ENCODE data around the gene MAN1A1.

The MAN1A1 gene

GRCh38 chr6:119285908-119286625, 63.5 kb downstream of the MAN1A1 start:
- Mint-ChIP-seq H3K9me3 (no peaks in the 10 kb centered on the region), H3K4me3 (no peak overlapping the region), H3K27ac (no peak overlapping the region), H3K36me3 (ENCODE audit: low read depth) (peaks cover 32% of the 10 kb centered on the region), H3K27me3 (no peaks in the 10 kb centered on the region), H3K4me1 (peaks cover 8% of the 10 kb centered on the region)
- no peak for ATAC-seq
- no peak for DNase-seq

GRCh38 chr6:119284861-119285521, 64.6 kb downstream of the MAN1A1 start:
- peak; percentile 16 for DNase-seq
- Mint-ChIP-seq H3K27ac (no peak overlapping the region), H3K36me3 (ENCODE audit: low read depth) (peaks cover 30% of the 10 kb centered on the region), H3K27me3 (no peaks in the 10 kb centered on the region), H3K9me3 (no peaks in the 10 kb centered on the region), H3K4me1 (peaks cover 8% of the 10 kb centered on the region), H3K4me3 (no peak overlapping the region)
- ATAC-seq = no peak

GRCh38 chr6:119283979-119284545, 65.5 kb downstream of the MAN1A1 start:
- H3K4me3 Mint-ChIP-seq = no peak overlapping the region

GRCh38 chr6:119283214-119283613, 66.3 kb downstream of the MAN1A1 start:
- H3K9me3 Mint-ChIP-seq = no peaks in the 10 kb centered on the region
- no peak overlapping the region for H3K4me3 Mint-ChIP-seq
- H3K4me1 Mint-ChIP-seq = peaks cover 8% of the 10 kb centered on the region
- ATAC-seq (no peak), DNase-seq (no peak)
- H3K27me3 Mint-ChIP-seq = no peaks in the 10 kb centered on the region
- no peak overlapping the region for H3K27ac Mint-ChIP-seq
- H3K36me3 Mint-ChIP-seq (ENCODE audit: low read depth) = peaks cover 28% of the 10 kb centered on the region

More at GRCh38 chr6:119283979-119284545, 65.5 kb downstream of the MAN1A1 start:
- Mint-ChIP-seq H3K27me3 (no peaks in the 10 kb centered on the region), H3K27ac (no peak overlapping the region), H3K36me3 (ENCODE audit: low read depth) (peaks cover 28% of the 10 kb centered on the region), H3K9me3 (no peaks in the 10 kb centered on the region), H3K4me1 (peaks cover 8% of the 10 kb centered on the region)
- no peak for ATAC-seq
- DNase-seq = no peak

- peaks cover 4% of the 10 kb centered on the region for H3K4me1 Mint-ChIP-seq
- ATAC-seq (no peak), DNase-seq (no peak)
Measured at GRCh38 chr6:119280668-119281067, 68.9 kb downstream of the MAN1A1 start.

GRCh38 chr6:119280080-119280479, 69.5 kb downstream of the MAN1A1 start:
- ATAC-seq (no peak), DNase-seq (no peak)
- Mint-ChIP-seq H3K36me3 (ENCODE audit: low read depth) (peaks cover 25% of the 10 kb centered on the region), H3K4me1 (peaks cover 4% of the 10 kb centered on the region), H3K4me3 (no peak overlapping the region), H3K27me3 (no peaks in the 10 kb centered on the region), H3K27ac (no peak overlapping the region), H3K9me3 (no peaks in the 10 kb centered on the region)

More at GRCh38 chr6:119280668-119281067, 68.9 kb downstream of the MAN1A1 start:
- no peak overlapping the region for H3K4me3 Mint-ChIP-seq
- no peaks in the 10 kb centered on the region for H3K9me3 Mint-ChIP-seq
- H3K36me3 Mint-ChIP-seq (ENCODE audit: low read depth) = peaks cover 23% of the 10 kb centered on the region
- H3K27me3 Mint-ChIP-seq = no peaks in the 10 kb centered on the region
- no peak overlapping the region for H3K27ac Mint-ChIP-seq

GRCh38 chr6:119278625-119279024, 70.9 kb downstream of the MAN1A1 start:
- Mint-ChIP-seq H3K27me3 (no peaks in the 10 kb centered on the region), H3K27ac (no peak overlapping the region), H3K4me3 (no peak overlapping the region), H3K4me1 (peaks cover 4% of the 10 kb centered on the region), H3K9me3 (no peaks in the 10 kb centered on the region), H3K36me3 (ENCODE audit: low read depth) (peaks cover 26% of the 10 kb centered on the region)
- DNase-seq (no peak), ATAC-seq (no peak)

GRCh38 chr6:119277052-119277451, 72.5 kb downstream of the MAN1A1 start:
- Mint-ChIP-seq H3K4me3 (no peak overlapping the region), H3K4me1 (no peaks in the 10 kb centered on the region), H3K9me3 (peaks cover 3% of the 10 kb centered on the region), H3K36me3 (ENCODE audit: low read depth) (peaks cover 29% of the 10 kb centered on the region), H3K27me3 (no peaks in the 10 kb centered on the region), H3K27ac (no peak overlapping the region)
- ATAC-seq (no peak), DNase-seq (no peak)

- no peak for DNase-seq
- ATAC-seq = no peak
- Mint-ChIP-seq H3K27ac (no peak overlapping the region), H3K27me3 (no peaks in the 10 kb centered on the region), H3K36me3 (ENCODE audit: low read depth) (peaks cover 27% of the 10 kb centered on the region), H3K4me3 (no peak overlapping the region), H3K9me3 (peaks cover 7% of the 10 kb centered on the region), H3K4me1 (no peaks in the 10 kb centered on the region)
Measured at GRCh38 chr6:119276211-119276610, 73.3 kb downstream of the MAN1A1 start.

GRCh38 chr6:119274197-119274595, 75.4 kb downstream of the MAN1A1 start:
- H3K27me3 Mint-ChIP-seq = no peaks in the 10 kb centered on the region
- no peak overlapping the region for H3K4me3 Mint-ChIP-seq
- H3K36me3 Mint-ChIP-seq (ENCODE audit: low read depth) = peaks cover 39% of the 10 kb centered on the region
- no peak for DNase-seq
- no peak for ATAC-seq
- H3K4me1 Mint-ChIP-seq = peaks cover under 1% of the 10 kb centered on the region
- H3K9me3 Mint-ChIP-seq = peaks cover 15% of the 10 kb centered on the region
- H3K27ac Mint-ChIP-seq = no peak overlapping the region

GRCh38 chr6:119273272-119274196, 76.0 kb downstream of the MAN1A1 start:
- Mint-ChIP-seq H3K4me1 (peaks cover 7% of the 10 kb centered on the region), H3K4me3 (no peak overlapping the region), H3K9me3 (peaks cover 15% of the 10 kb centered on the region), H3K27me3 (no peaks in the 10 kb centered on the region), H3K27ac (no peak overlapping the region), H3K36me3 (ENCODE audit: low read depth) (peaks cover 44% of the 10 kb centered on the region)
- ATAC-seq = no peak
- DNase-seq = no peak

GRCh38 chr6:119270545-119270944, 79.0 kb downstream of the MAN1A1 start:
- Mint-ChIP-seq H3K27me3 (no peaks in the 10 kb centered on the region), H3K9me3 (peaks cover 15% of the 10 kb centered on the region), H3K4me1 (peaks cover 29% of the 10 kb centered on the region), H3K27ac (no peak overlapping the region), H3K4me3 (no peak overlapping the region), H3K36me3 (ENCODE audit: low read depth) (peaks cover 48% of the 10 kb centered on the region)
- DNase-seq (no peak), ATAC-seq (no peak)

GRCh38 chr6:119269266-119270103, 80.1 kb downstream of the MAN1A1 start:
- H3K27me3 Mint-ChIP-seq = no peaks in the 10 kb centered on the region
- peaks cover 43% of the 10 kb centered on the region for H3K36me3 Mint-ChIP-seq (ENCODE audit: low read depth)
- DNase-seq = no peak
- ATAC-seq = no peak
- peaks cover 29% of the 10 kb centered on the region for H3K4me1 Mint-ChIP-seq
- H3K4me3 Mint-ChIP-seq = no peak overlapping the region
- peaks cover 15% of the 10 kb centered on the region for H3K9me3 Mint-ChIP-seq
- H3K27ac Mint-ChIP-seq = no peak overlapping the region
